HG03342 (cell line): ENCODE data around the gene GRIN3A.
"Not testable (repeated sequence)": the region's sequence is repeated elsewhere in the genome, so short reads cannot be mapped to it uniquely, and the experiment has no call there.

ENCODE experiments used
- ATAC-seq: cut with Tn5 transposase; IDR thresholded peaks from one replicate; pipeline ENCODE4 v1.9.1; 2021; ENCODE audit warnings: mild to moderate bottlenecking, moderate library complexity; ENCODE audit not compliant: unreplicated experiment

GRIN3A gene

DNA sequence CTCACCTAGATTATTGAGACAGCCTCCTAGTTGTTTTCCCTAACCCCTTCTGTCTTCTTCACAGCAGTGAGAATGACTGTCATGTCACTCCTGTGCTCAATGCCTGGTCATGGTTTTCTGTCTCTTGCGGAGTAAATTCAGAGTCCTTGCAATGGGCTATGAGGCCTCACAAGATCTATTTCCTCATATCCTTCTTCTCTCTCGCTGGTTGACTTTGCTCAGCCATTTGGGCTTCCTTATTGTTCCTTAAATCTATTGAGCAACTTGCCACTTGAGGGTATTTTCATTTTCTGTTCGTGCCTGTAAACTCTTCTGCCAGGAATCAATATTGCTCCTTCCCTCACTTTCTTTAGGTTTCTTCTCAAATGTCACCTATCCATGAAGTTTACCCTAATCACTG, 152.7 kb downstream of the GRIN3A start:
- ATAC-seq: no peak

DNA sequence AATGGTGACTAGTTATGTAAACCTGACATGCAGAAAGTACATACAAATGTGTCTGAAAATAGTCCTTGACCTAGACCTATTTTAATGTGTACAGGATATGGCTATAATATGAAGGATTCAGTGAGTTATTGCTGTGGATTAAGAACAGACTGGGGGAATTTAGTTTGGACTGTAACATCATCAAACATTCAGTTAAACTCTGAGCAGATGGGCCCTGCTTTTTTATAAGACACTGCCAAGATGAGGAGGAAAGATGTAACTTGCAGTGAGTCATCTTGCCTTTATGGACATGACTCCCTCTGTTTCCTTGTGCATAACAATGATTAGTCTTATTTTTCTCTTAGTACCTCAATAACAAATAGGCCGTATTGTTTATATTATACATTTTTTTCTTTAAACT, 155.9 kb downstream of the GRIN3A start:
- ATAC-seq: no peak

- no peak for ATAC-seq
Measured at GRCh38 chr9:101579711-101580545, 158.5 kb downstream of the GRIN3A start.

GRCh38 chr9:101578378-101578777, 160.1 kb downstream of the GRIN3A start:
- peak; percentile 86 for ATAC-seq

GRCh38 chr9:101574731-101575333, 163.6 kb downstream of the GRIN3A start:
- no peak for ATAC-seq

GRCh38 chr9:101572316-101572715, 166.1 kb downstream of the GRIN3A start:
- ATAC-seq: no peak

GRCh38 chr9:101571114-101571513, 167.3 kb downstream of the GRIN3A start:
- no peak for ATAC-seq

DNA sequence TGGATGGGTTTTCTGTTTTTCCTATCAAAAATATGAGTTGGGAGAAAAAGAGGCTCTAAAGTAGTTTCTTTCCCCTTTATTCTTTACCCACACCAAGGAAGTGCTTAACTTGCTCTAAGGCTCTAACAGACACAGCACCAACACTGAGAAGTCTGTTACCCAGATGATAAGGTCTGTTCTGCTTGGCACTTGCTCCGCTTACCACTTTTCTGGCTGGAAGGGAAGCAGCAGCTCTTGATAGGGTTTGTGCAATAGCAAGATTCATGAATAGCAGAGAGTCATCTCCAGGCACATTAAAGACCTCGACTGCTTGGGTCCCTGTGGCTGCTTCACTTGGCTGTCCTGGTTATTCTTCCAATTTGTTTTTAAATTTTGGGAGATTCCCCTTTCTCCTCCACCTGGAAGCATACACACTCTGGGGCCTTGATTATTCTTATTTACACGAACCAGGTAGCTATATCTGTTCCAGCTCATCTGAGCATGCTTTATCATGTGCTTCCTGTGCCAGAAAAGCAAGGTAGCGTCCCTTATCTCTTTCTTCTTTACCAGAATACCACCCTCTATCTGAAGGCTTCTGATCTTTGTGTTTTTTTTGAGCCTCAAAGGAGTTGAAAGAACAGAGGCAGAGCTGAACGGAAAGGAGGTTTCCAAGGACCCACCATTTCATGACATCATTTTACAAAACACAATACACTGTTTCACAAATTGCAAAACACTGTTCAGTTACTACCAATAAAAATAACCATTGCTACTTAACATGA, 168.5 kb downstream of the GRIN3A start:
- ATAC-seq: no peak

- ATAC-seq: no peak
Measured at GRCh38 chr9:101567725-101568350, 170.6 kb downstream of the GRIN3A start.

DNA sequence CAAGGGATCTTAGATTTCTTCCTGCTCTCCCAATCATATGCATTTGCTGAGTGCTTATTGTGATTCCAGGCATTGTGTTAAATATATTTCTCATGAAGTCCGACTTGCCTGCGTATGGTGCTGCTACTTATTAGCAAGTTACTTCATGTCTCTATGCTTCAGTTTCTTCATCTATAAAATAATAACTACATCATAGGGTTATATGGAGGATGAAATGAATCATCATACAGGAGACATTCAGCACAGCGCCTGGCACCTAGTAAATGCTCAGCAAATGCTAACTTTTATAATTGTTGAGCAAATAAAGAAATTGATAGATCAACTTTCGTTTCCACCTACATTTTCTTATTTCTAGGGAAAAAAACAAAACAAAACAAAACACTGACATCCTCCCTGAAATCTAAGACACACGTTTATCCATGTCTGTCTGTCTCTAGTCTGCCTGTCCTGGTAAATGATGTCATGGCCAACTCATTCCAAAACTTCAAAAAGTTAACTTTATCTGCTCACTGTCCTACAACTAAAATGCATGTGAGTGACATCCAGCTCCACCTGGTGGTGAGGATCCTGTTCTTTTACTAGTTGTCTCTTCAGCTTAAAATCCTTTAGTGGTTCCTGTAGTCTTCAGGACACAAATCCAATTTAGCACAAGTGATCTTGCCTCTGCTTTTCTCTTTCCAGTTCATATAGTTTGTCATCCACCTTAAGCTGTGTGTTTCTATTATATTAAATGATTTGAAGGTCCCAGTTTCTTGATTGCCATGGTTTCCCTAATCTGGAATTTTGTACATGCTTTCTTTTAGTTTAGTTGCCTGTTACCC, 171.3 kb downstream of the GRIN3A start:
- ATAC-seq: peak; percentile 72

DNA sequence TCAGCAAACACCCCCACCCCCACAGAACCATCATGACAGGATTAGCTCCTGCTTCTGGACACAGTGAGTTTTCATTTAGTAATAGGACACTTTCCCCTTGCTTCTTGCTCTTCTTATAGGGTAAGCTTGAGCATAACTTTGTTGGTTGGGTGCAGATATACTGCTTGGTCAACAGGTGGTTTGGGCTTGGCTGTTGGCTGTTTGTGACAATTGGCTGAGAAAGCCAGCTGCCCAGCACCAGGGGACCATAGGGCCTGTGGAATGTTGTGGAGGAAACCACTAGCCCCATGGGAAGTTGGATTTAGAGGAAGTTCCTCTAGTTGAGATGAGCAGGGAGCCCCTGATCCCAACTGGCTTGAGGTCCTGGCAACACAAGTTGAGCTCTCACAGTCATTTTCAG, 174.2 kb downstream of the GRIN3A start:
- no peak for ATAC-seq

DNA sequence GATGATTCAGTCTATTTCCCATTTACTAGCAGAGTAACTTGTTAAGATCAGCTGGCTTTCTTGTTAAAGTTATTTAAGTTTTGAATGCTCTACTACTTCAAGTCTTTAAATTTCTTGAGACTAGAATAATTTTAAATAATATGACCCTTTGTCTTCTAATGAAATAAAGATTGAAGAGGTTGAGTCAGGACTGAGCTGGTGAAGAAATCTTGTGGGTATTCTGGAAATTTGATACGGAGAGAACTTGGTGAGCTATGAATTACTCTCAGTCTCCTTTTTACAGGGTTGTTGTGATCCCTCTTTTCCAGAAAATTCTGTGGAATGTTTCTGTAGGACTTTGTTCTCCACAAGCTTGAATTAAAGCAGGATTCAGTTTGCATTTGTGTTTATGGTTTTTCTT, 175.5 kb downstream of the GRIN3A start:
- no peak for ATAC-seq

GRCh38 chr9:101561740-101562139, 176.7 kb downstream of the GRIN3A start:
- no peak for ATAC-seq

GRCh38 chr9:101549472-101550098, 188.9 kb downstream of the GRIN3A start:
- ATAC-seq: not testable (repeated sequence)

- ATAC-seq: no peak
Measured at GRCh38 chr9:101543098-101543735, 195.2 kb downstream of the GRIN3A start.

- ATAC-seq: no peak
Measured at GRCh38 chr9:101540069-101540468, 198.4 kb downstream of the GRIN3A start.

- no peak for ATAC-seq
Measured at GRCh38 chr9:101536938-101537337, 201.5 kb downstream of the GRIN3A start.

GRCh38 chr9:101536351-101536750, 202.1 kb downstream of the GRIN3A start:
- ATAC-seq: no peak
